Erythroblast (primary cell): Measurements from ENCODE around the gene ALMS1.
"Not testable (repeated sequence)": the region's sequence is repeated elsewhere in the genome, so short reads cannot be mapped to it uniquely, and the experiment has no call there.

Experiments
- GATA1 ChIP-seq: IDR thresholded peaks from 2 replicates; pipeline ENCODE4 v1.6.1; 2011; ENCODE audit warnings: low read depth, mild to moderate bottlenecking, control low read depth, low read length, moderate library complexity
- POLR2A ChIP-seq: IDR thresholded peaks from 2 replicates; pipeline ENCODE4 v1.6.1; 2011; ENCODE audit warnings: mild to moderate bottlenecking, low read length

DNA sequence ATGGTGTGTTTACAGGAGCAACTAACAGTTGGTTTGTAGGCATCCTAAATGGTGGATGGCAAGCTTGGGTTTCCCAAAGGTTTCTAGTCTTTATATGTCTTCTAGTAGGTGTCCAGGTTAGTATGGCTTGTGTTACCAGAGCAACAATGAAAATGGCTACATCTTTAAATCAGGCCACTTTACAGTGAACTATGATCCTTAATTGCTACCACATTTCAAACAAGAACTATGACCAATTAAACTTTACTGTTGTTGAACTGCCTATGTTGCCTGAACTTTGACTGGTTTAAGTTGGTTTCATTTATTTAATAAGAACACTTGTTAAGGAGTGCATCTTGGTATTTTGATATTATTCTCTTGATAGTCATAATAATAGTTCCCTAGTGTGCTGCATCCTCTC is 251.3 kb downstream of the ALMS1 start:
- TF ChIP-seq POLR2A, GATA1: not testable (repeated sequence)
